ENCODE results near the gene ZSCAN2. TPM values are rescaled to one million over a fixed set of nuclear protein-coding genes. Genes with fewer than 3 reads are reported as not detected.

Gene ZSCAN2
- total RNA-seq, 4 donors from 2014 or later = 2.5 to 8.6 (median 5.3) TPM

DNA sequence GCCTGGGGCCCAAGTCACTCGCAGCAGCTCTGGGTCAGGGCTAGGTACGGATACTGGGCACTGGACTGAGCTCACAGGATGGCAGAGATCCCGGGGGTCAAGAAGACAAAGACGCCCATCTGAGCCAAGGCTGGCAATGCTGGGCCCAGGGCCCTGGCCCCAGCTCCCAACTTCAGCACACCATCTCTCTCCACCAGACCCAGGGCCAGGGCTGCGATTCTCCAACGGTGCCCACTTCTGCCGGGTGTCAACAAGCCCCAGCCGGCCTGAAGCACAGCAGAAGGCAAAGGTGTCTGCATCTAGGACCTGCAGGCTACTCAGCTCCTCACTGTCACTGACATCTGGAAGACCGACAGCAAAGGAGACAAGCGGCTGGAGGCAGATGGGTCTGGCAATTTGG is 44.7 kb downstream of the ZSCAN2 start:
- H3K9me3 ChIP-seq = no peaks in the 10 kb centered on the region
- peaks cover 10% of the 10 kb centered on the region for H3K4me1 ChIP-seq
- H3K36me3 ChIP-seq = peaks cover 98% of the 10 kb centered on the region
- H3K27ac ChIP-seq = no peak overlapping the region
- TF ChIP-seq POLR2AphosphoS5 (IDR thresholded peaks at IDR 0.05) (no peak), POLR2A (IDR thresholded peaks at IDR 0.05) (no peak), EP300 (IDR thresholded peaks at IDR 0.05) (no peak), CTCF (IDR thresholded peaks at IDR 0.05) (no peak)
- H3K4me3 ChIP-seq = no peak overlapping the region
- DNase-seq (ENCODE audit: low spot score in 2 of 2) = no peak
- WGBS = 95% methylated on average over 10 of the region's 10 CpGs
- no peaks in the 10 kb centered on the region for H3K27me3 ChIP-seq

DNA sequence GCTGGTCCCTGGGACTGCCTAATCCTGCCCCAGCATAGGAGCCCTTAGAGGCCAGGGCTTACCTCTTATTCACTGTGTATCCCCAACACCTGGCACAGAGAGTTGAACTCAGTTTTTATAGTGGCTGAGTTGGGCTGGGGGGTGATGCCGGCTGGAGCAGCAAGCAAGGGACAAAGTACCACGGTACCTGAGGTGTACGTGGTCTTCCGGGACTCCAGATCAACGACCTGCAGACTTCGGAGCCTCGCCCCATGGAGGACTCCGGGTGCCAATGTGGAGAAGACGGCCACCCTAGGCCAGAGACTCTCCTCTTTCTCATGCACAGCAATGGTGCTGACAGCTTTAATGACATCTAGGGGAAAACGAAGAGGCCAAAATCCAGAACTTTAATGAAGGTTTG is 45.2 kb downstream of the ZSCAN2 start:
- Histone ChIP-seq H3K27me3 (no peaks in the 10 kb centered on the region), H3K9me3 (no peaks in the 10 kb centered on the region), H3K27ac (no peak overlapping the region), H3K4me1 (peaks cover 10% of the 10 kb centered on the region), H3K36me3 (peaks cover 98% of the 10 kb centered on the region), H3K4me3 (no peak overlapping the region)
- WGBS = 92% methylated on average over 10 of the region's 10 CpGs
- no peak for DNase-seq (ENCODE audit: low spot score in 2 of 2)
- TF ChIP-seq CTCF (IDR thresholded peaks at IDR 0.05) (no peak), POLR2AphosphoS5 (IDR thresholded peaks at IDR 0.05) (no peak), EP300 (IDR thresholded peaks at IDR 0.05) (no peak), POLR2A (IDR thresholded peaks at IDR 0.05) (no peak)

DNA sequence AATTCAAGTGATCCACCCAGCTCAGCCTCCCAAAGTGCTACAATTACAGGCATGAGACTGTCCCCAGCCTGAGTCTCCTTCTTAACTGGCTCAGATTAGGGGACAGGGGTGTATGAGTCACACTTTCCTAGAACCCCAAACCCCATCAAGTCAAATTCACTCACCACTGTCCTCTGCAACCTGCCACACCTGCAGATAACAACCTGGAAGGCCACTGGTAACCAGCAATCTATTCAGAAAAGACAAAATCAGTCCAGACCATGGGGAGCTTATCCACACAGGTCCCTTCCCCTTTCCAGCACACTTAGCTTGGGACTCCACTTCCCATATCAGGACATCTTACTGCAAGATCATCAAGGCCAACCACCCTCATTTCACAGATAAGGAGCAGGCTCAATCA is 46.9 kb downstream of the ZSCAN2 start:
- Histone ChIP-seq H3K4me3 (no peak overlapping the region), H3K9me3 (no peaks in the 10 kb centered on the region), H3K4me1 (peaks cover 18% of the 10 kb centered on the region), H3K27me3 (no peaks in the 10 kb centered on the region), H3K36me3 (peaks cover 87% of the 10 kb centered on the region), H3K27ac (no peak overlapping the region)
- TF ChIP-seq EP300 (IDR thresholded peaks at IDR 0.05) (no peak), POLR2AphosphoS5 (IDR thresholded peaks at IDR 0.05) (no peak), CTCF (IDR thresholded peaks at IDR 0.05) (no peak), POLR2A (IDR thresholded peaks at IDR 0.05) (no peak)
- DNase-seq (ENCODE audit: low spot score in 2 of 2) = no peak

DNA sequence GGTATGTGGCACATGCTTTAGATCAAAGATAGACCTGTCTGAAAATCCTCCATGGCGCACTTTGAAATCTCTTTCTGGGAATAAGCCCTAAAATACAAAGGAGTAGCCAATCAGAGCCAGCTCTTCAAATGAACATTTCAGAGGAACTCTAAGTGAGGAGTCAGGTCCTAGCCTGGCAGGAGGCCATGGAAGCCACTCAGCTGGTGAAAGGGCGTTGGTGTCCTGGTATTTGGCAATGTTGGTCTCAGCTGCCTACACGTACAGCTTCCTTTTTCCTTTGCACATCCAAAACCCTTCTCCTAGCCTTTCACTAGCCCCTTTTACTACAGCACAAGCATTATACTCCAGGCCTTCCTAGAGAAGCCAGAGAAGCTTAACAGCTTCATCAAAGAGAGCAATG is 47.7 kb downstream of the ZSCAN2 start:
- TF ChIP-seq POLR2A (IDR thresholded peaks at IDR 0.05) = no peak
- TF ChIP-seq CTCF (IDR thresholded peaks at IDR 0.05) = no peak
- no peak for TF ChIP-seq EP300 (IDR thresholded peaks at IDR 0.05)
- TF ChIP-seq POLR2AphosphoS5 (IDR thresholded peaks at IDR 0.05) = no peak
- WGBS = 47% methylated on average over 3 of the region's 3 CpGs

GRCh38 chr15:84649706-84650105 is 48.9 kb downstream of the ZSCAN2 start:
- peaks cover 70% of the 10 kb centered on the region for H3K36me3 ChIP-seq
- TF ChIP-seq CTCF (IDR thresholded peaks at IDR 0.05) (no peak), EP300 (IDR thresholded peaks at IDR 0.05) (no peak), POLR2AphosphoS5 (IDR thresholded peaks at IDR 0.05) (no peak), POLR2A (IDR thresholded peaks at IDR 0.05) (no peak)
- DNase-seq (ENCODE audit: low spot score in 2 of 2) = no peak
- no peak overlapping the region for H3K4me3 ChIP-seq
- H3K27ac ChIP-seq = no peak overlapping the region
- peaks cover 30% of the 10 kb centered on the region for H3K4me1 ChIP-seq
- H3K9me3 ChIP-seq = no peaks in the 10 kb centered on the region
- no peaks in the 10 kb centered on the region for H3K27me3 ChIP-seq
- WGBS = 73% methylated on average over 2 of the region's 2 CpGs

More for the DNA sequence above, 47.7 kb downstream of the ZSCAN2 start:
- Histone ChIP-seq H3K9me3 (no peaks in the 10 kb centered on the region), H3K27ac (no peak overlapping the region), H3K4me3 (no peak overlapping the region), H3K36me3 (peaks cover 79% of the 10 kb centered on the region), H3K27me3 (no peaks in the 10 kb centered on the region), H3K4me1 (peaks cover 26% of the 10 kb centered on the region)
- DNase-seq (ENCODE audit: low spot score in 2 of 2) = no peak

Measured in suprapubic skin (tissue), 4 donors.